Fibroblast of skin of left quadriceps (primary cell): ENCODE measurements around the gene CRTC2.
"Not testable (repeated sequence)": the region's sequence is repeated elsewhere in the genome, so short reads cannot be mapped to it uniquely, and the experiment has no call there.

Source experiments
- DNase-seq, 2 experiments: peaks; one replicate each; pipeline ENCODE4 v3.0.0-alpha.2; 2013; ENCODE audit warnings: low read depth in 2 of 2

The CRTC2 gene

GRCh38 chr1:153958111-153958960 is at the start of gene CRTC2:
Gene CRTC2 (minus strand): TSS chr1:153958612. CDS start chr1:153958497, 115 bp downstream.
- peak; percentile 95 for DNase-seq

- no peak for DNase-seq
These were observed 47.7 kb upstream of the CRTC2 start for GRCh38 chr1:154006136-154006535.

GRCh38 chr1:154000420-154000819 is 42.0 kb upstream of the CRTC2 start:
- no peak for DNase-seq

- DNase-seq = not testable (repeated sequence)
These were observed 38.5 kb upstream of the CRTC2 start for GRCh38 chr1:153996882-153997281.

GRCh38 chr1:153995640-153996039 is 37.2 kb upstream of the CRTC2 start:
- no peak for DNase-seq

GRCh38 chr1:153995202-153995601 is 36.8 kb upstream of the CRTC2 start:
- DNase-seq = no peak

GRCh38 chr1:153991806-153992205 is 33.4 kb upstream of the CRTC2 start:
- DNase-seq = no peak

- no peak for DNase-seq
These were observed 32.8 kb upstream of the CRTC2 start for GRCh38 chr1:153991151-153991630.

GRCh38 chr1:153990468-153991150 is 32.2 kb upstream of the CRTC2 start, which contains the start of gene RPS27:
Gene RPS27 (plus strand): TSS chr1:153990762. CDS start chr1:153990797, 35 bp downstream.
- DNase-seq = peak; percentile 97 to 98

- DNase-seq = no peak
These were observed 29.2 kb upstream of the CRTC2 start for GRCh38 chr1:153987621-153988020.

GRCh38 chr1:153985941-153986761 is 27.7 kb upstream of the CRTC2 start, which contains the start of gene RAB13:
Gene RAB13 (minus strand): TSS chr1:153986339. CDS start chr1:153986236, 103 bp downstream.
- peak; percentile 61 to 64 for DNase-seq

GRCh38 chr1:153985341-153985912 is 27.0 kb upstream of the CRTC2 start:
- peak; percentile 65 to 67 for DNase-seq

GRCh38 chr1:153984123-153984894 is 25.9 kb upstream of the CRTC2 start:
- no peak for DNase-seq

- not testable (repeated sequence) for DNase-seq
These were observed 23.3 kb upstream of the CRTC2 start for GRCh38 chr1:153981735-153982134.

- DNase-seq = not testable (repeated sequence)
These were observed 20.7 kb upstream of the CRTC2 start for GRCh38 chr1:153979091-153979490.

- DNase-seq = no peak
These were observed 20.0 kb upstream of the CRTC2 start for GRCh38 chr1:153978274-153978909.

GRCh38 chr1:153977250-153978240 is 19.1 kb upstream of the CRTC2 start, which contains the start of gene JTB:
Gene JTB (minus strand): TSS chr1:153977674. CDS start chr1:153977252, 422 bp downstream.
- no peak for DNase-seq

GRCh38 chr1:153976819-153977249 is 18.4 kb upstream of the CRTC2 start:
- DNase-seq = no peak

- no peak for DNase-seq
These were observed 15.1 kb upstream of the CRTC2 start for GRCh38 chr1:153973525-153973924.
